HepG2 (cell line): ENCODE measurements around the gene TTC8.

ENCODE experiments used
- REST ChIP-seq, 2 experiments: IDR thresholded peaks; 2 replicates each; pipeline ENCODE4 v1.6.1; 2011 to 2012; ENCODE audit warnings: low read length in 2 of 2, borderline replicate concordance in 1 of 2, low read depth in 1 of 2, mild to moderate bottlenecking in 1 of 2, moderate library complexity in 1 of 2
- SMAD1 ChIP-seq: sonication (generic); formaldehyde crosslinking; IDR thresholded peaks from 2 replicates; pipeline ENCODE4 v1.4.0; 2020; ENCODE audit warnings: missing genetic modification reagents, low read depth, mild to moderate bottlenecking, borderline replicate concordance
- SUZ12 ChIP-seq: fragments of 150-350 bp; IDR thresholded peaks from 2 replicates; pipeline ENCODE4 v1.6.1; 2014; ENCODE audit warnings: low read depth, low read length
- ZNF660 ChIP-seq: sonication (generic); formaldehyde crosslinking; IDR thresholded peaks from 2 replicates; pipeline ENCODE4 v1.5.1; 2020; ENCODE audit warnings: mild to moderate bottlenecking, low read depth, missing genetic modification reagents, borderline replicate concordance

- TF ChIP-seq ZNF660 (CRISPR knock-in tag): no peak
- no peak for TF ChIP-seq REST (IDR thresholded peaks at IDR 0.05; ENCODE audit: borderline replicate concordance in 1 of 2, low read depth in 1 of 2, low read length in 2 of 2)
- TF ChIP-seq SUZ12: no peak
- TF ChIP-seq SMAD1 (CRISPR knock-in tag): no peak
Measured at GRCh38 chr14:88848571-88848970, 24.1 kb downstream of the TTC8 start.
